Germinal center (tissue), 1 donor: ENCODE measurements around the gene APOL1.

ENCODE experiments used
- DNase-seq: peaks from one replicate; pipeline ENCODE4 v3.0.0; 2012; ENCODE audit warnings: mixed read lengths, low spot score

APOL1 gene

GRCh38 chr22:36315325-36315724 lies 62.4 kb downstream of the APOL1 start:
- DNase-seq: no peak

GRCh38 chr22:36316419-36316818 lies 63.5 kb downstream of the APOL1 start:
- DNase-seq: no peak
